ENCODE data around the gene FOXP3.

FOXP3 gene

DNA sequence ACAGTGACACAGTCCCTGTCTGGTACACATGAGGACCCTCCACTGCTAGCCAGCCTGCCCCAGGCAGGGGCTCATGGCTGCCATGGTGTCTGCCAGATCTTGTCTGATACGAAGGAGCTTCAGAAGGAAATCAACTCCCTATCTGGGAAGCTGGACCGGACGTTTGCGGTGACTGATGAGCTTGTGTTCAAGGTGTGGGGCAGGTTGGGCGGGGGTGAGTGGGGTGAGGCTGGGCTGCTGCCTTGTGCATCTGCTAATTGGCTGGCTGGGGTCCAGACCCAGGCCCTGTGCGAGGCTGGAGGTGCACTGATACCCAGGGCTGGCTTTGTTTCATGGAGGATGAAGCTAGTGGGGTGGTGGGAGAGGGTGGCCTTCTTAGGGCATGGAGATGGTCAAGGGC is 15.4 kb downstream of the FOXP3 start:
- FAIRE-seq = no peak

DNA sequence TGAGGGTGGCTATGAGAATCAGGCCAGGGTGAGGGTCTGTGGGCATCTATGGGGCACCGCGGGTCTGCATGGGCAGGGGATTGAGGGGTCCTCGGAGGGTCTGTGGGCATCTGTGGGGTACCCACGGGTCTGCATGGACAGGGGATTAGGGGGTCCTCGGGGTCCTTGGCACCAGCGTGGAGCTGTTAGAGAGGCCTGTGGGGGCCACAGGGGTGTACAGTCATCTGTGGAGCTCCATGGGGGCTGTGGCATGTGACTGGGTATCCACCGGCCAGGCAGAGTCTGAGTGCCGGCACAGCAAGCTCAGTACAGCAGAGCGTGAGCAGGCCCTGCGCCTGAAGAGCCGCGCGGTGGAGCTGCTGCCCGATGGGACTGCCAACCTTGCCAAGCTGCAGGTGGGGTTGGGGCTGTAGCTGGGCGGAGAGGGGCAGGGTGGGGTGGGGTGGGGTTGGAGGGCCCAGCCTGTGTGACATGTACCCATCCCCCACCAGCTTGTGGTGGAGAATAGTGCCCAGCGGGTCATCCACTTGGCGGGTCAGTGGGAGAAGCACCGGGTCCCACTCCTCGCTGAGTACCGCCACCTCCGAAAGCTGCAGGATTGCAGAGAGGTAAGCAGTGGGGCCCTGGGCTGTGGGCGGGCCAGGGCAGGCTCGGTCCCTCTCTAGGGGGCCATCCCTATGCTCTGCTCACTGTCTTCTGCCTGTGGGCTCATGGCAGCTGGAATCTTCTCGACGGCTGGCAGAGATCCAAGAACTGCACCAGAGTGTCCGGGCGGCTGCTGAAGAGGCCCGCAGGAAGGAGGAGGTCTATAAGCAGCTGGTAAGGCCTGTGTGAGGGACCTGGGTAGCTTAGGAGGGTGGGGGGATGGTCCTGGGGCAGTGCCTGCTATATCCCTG is 16.3 kb downstream of the FOXP3 start:
- FAIRE-seq = no peak

DNA sequence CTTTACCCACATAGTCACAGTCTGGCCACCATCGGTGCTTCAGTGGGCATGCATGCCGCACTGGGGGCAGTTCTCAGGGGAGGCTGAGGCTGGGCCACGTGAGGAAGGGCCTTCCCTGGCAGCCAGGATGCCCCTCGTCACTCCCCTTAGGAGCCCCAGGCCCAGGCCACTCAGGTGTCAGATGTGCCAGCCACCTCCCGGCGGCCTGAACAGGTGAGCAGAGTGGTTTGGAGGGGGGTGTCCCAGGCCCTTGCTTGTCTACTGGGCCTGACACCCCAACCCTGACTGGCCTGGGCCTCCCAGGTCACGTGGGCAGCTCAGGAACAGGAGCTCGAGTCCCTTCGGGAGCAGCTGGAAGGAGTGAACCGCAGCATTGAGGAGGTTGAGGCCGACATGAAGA is 17.2 kb downstream of the FOXP3 start:
- no peak for FAIRE-seq

DNA sequence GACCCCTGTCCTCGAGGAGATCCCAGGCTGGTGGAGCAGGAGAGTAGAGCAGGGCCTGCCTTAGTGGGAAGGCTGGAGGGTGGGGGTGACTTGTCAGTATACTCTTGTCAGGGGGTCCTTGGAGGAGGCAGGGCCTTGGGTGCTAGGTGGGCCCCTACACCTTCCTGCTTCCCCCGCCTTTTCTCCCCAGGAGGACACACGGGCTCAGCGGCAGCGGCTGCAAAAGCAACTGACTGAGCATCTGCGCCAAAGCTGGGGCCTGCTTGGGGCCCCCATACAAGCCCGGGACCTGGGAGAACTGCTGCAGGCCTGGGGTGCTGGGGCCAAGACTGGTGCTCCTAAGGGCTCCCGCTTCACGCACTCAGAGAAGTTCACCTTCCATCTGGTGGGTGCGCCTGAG is 18.0 kb downstream of the FOXP3 start:
- FAIRE-seq = no peak

DNA sequence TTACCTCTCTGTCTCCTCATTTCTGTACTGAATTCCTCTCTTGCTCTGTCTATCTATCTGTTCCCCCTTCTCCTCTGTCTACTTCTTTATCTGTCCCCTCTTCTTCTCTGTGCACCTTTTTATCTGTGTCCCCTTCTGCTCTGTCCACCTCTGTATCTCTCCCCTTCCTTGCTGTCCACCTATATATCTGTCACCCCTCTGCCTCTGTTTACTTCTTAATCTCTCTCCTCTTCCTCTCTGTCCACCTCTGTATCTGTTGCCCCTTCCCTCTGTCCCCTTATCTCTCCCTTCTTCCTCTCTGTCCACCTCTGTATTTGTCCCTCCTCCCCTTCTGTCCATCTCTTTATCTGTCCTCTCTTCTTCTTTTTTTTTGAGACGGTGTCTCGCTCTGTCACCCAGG is 20.3 kb downstream of the FOXP3 start:
- no peak for FAIRE-seq

DNA sequence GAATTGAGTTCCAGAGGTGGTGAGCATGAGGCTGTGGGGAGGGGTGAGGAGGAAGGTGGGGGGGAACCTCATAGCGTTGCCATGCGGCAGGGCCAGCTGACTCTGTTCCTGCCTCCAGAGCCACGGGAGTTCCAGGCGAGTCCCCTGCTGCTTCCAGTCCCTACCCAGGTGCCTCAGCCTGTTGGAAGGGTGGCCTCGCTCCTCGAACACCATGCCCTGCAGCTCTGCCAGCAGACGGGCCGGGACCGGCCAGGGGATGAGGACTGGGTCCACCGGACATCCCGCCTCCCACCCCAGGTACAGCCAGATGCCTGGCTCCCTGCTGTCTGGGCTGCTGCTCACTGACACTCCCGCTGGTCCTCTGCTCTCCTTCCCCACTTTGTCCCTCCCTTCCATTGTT is 21.3 kb downstream of the FOXP3 start:
- no peak for FAIRE-seq

DNA sequence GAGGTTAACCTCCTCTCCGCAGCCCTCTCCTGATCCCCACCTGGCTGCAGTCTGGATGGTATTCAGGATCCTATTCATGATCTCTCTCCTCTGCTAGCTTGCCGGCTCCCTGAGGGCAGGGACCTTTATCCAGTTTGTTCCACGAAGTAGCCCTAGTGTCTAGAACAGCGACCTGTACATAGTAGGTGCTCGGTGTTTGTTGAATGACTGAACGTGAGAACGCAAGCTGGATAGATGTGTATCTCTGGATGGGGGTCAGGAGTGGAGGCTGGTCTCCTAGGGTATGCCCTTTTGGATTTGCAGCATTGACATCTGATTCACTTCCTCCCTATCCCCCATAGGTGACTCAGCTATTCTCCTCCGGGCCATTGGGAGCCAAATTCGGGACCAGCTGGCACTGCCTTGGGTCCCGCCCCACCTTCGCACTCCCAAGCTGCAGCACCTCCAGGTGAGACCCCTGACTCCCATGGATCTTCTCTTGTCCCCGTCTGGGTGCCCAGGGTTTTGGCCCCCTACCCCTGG is 21.9 kb downstream of the FOXP3 start:
- FAIRE-seq = no peak

DNA sequence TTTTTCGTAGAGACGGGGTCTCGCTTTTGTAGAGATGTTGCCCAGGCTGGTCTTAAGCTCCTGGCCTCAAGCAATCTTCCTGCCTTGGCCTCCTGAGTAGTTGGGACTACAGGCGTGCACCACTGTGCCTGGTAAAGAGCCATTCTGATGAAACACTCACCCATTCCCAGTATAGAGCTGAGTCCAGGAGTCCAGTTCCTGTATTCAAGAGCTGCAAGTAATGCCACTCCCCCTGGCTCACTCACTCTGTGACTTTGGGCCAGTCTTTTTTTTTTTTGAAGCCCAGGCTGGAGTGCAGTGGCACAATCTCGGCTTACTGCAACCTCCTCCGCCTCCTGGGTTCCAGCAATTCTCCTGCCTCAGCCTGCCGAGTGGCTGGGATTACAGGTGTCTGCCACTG is 25.8 kb downstream of the FOXP3 start:
- FAIRE-seq = no peak

DNA sequence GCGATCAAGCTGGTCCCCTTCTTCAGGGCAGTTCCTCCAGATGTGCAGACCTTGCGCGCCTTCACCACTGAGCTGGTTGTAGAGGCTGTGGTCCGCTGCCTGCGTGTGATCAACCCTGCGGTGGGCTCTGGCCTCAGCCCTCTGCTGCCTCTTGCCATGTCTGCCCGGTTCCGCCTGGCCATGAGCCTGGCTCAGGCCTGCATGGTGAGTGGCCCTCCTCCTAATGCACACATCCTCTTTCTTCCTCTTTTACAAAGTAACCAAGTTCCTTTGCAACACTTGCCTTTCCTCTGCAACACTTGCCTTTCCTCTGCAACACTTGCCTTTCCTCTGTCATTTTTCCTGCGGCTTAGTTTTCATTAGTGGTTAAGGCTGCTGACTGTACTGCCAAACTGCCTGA is 27.4 kb downstream of the FOXP3 start:
- no peak for FAIRE-seq

DNA sequence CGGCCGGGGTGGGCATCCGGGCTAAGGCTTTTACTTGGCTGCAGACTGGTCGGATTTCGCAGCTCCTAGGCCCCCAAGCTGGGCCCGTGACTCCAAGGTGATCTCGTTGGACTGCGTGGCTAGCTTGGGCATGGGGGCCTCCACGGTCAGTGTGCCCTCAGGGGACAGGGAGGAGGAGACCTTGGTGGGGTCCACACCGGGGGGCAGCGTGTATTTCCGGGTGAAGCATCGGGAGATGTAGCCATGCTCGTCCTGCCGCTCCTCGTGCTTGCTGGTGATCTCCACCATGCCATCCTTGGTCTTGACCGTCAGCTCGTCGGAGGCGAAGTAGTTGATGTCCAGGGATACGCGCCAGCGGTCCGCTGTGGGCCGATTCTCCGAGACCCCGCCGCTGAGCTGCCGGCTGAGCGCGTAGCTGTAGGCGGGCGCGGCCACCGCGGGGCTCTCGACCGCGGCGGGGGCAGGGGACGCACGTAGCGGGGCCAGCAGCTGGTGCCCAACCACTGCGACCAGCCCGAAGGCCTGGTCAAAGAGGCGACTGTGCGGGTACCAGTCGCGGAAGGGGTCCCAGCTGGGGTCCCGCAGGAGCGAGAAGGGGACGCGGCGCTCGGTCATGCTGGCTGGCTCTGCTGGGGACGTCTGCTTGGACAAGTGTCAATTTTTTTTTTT is 30.5 kb downstream of the FOXP3 start:
- FAIRE-seq = no peak

DNA sequence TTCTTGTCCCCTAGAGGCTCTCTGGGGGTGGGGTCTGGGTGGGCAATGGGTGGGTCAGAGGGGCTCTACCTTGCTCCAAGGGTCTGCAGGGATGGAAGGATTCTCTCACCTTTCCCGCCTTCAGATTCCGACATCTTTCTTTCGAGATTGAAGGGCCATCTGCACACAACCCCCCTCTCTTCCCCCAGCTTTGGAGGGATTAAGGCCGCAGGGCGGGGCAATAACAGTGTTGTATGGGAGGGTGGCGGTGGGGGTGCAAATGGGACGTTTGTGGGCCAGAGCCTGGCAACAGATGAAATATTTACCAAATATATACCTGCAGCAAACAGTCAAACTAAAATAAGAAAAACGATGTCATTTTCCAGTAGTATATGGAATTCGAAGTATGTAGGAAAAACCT is 31.3 kb downstream of the FOXP3 start, which contains the start of gene CACNA1F:
Gene CACNA1F, minus strand, starts transcription at position 165 of the 400 bp plus-strand sequence. Its CDS starts 31 bp downstream, at position 134.
- FAIRE-seq = no peak

DNA sequence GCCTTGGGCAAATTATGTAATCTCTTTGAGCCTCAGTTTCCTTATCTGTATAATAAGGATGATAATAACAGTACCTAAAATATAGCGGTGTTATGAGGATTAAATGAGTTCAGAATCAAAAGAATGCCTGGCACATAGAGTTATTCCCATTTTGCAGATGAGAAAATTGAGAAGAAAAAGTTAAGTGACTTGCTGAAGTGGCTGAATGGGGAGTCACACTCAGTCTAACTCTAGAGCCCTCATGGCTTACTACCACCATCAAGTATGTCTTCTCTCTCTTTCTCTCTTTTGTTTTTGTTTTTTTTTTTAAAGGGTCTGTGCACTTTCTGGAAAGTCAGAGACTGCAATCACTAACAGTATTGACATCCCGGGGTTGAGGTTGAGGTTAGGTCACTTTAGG is 32.0 kb downstream of the FOXP3 start:
- FAIRE-seq = no peak

DNA sequence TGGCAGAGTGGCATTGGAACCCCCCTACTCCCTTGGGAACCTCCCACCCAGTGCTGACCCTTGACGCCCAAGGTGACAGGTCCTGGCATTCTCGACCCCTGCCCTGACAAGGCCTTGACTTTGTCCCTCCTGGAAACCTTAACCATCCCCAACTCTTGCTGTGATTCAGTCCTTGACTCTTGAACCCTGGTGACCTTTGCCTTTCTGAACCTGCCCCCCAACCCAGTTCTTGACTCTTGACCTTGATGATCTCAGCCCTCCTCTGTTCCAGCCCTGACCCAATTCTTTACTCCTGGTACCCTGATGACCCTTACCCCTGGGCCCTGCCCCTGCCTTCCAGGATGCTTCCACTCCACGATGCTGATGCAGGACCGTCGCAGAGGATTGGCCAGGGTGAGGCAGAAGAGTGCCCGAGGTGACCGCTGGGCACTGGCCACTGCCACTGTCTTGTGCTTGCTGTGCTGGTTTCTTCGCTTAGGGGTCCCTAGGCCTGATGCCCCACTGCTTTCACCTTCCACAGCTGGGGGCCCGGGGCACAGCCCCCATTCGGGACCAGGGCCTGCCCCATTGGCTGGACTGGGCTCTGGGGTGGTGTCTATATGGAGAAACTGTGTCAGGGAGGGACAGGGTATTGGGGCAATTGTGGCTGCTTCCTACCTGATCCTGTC is 33.0 kb downstream of the FOXP3 start:
- FAIRE-seq = no peak

DNA sequence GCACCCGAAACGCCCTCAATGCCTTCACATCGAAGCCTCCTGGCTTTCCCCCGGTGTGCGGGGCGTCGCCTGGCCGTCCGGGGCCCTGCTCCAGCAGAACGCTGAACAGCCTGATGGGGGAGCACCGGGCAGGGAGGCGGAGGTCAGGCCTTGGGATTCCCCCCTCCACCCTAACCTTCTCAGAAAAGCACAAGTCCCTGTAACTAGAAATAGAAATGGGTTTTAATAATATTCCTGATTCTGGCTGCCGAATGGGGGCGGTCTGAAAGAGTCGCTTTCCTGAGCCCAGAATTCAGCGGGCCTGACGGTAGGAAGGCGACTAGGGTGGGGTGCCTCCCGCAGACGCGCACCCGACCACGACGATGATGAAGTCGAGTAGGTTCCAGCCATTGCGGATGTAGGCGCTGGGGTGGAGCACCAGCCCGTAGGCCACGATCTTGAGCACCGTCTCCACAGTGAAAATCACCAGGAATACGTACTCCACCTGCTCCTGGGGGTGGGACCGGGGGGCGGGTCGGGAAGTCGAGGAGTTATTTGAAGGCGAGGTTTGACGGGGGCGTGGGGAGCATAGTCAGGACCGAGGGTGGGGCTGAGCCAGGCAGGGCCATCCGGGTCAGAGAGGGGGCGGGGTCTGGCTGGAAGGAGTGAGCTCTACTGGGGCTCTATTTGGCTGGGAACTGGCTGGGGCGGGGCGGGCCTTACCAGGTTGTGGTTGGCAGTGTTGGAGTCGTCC is 33.8 kb downstream of the FOXP3 start:
- FAIRE-seq = no peak

DNA sequence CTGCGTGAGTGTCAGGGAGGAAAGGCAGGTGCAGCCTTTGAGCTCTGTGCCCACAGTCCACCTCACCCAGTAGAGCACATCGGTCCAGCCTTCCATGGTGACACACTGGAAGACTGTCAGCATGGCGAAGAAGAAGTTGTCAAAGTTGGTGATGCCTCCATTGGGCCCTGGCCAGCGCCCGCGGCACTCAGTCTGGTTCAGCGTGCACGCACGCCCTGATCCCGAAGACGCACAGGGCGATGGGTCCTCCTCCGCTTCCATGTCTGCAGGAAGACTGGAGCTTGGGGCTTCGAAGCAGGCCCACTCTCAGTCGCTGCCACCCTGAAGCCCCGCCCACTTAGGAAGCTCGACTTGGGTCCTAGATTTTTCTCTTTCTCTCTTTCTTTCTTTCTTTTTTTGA is 36.3 kb downstream of the FOXP3 start:
- FAIRE-seq = no peak

DNA sequence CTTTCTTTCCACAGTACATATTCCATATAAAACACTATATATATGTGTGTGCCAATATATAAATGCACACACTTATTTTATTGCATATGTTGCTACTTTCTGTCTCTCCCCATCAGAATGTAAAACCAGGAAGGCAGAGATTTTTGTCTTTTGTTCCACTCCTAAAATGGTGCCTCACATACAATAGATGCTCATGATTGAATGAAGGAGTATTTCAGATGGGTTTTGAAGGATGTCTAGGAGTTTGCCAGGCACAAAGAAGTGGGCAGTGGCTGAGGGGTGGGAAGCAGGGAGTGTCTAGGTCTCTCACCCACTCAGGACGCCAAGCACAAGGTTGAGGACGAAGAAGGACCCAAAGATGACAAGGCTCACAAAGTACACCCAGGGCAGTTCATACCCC is 36.8 kb downstream of the FOXP3 start:
- no peak for FAIRE-seq

DNA sequence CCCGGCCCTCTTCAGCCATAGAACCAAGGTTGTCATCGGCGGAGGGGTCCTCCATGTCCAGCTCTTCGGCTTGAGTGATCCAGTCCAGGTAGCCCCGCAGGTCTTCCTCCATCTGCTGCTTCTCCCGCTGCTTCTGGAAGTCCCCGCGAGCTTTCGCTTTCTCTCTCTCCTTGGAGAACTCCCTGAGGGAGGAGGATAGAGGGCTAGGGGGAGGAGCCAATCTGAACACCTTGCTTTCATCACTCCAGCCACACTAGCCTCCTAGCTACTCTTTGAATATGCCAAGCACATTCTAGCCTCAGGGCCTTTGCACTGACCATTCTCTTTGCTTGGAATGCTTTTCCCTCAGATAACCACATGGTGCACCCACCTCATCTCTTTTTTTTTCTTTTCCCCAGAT is 37.6 kb downstream of the FOXP3 start:
- FAIRE-seq = no peak

DNA sequence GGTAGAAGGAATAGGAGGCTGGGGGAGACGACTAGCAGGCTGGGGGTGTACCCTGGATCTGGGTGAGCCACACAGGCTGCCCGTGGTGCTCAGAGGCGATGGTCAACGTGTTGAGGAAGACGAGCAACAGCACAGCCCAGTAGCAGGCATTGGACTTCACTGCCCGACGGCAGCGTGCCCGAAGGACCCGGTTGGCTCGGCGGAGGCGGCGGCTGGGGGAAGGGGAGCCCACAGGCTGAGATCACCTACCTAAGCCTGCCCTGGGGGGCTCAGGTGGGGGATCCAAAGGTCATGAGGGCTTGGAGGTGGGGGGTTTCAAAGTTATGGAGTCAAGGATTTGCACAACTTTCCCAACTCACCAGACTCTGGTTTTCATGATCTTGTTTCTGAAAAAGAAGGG is 38.7 kb downstream of the FOXP3 start:
- FAIRE-seq = no peak

DNA sequence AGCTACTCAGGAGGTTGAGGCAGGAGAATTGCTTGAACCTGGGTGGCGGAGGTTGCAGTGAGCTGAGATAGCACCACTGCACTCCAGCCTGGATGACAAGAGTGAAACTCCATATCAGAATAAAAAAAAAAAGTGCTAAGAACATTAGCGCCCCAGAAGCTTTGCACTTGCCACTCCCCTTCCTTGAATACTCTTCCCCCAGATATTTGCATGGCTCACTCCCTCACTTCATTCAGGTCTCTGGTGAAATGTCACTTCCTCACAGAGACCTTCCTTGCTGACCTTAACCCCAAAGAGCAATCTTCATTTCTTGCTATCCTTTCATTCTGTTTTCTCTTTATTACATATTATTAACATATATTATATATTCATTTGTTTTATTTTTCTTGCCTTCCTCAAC is 42.6 kb downstream of the FOXP3 start:
- FAIRE-seq = no peak

DNA sequence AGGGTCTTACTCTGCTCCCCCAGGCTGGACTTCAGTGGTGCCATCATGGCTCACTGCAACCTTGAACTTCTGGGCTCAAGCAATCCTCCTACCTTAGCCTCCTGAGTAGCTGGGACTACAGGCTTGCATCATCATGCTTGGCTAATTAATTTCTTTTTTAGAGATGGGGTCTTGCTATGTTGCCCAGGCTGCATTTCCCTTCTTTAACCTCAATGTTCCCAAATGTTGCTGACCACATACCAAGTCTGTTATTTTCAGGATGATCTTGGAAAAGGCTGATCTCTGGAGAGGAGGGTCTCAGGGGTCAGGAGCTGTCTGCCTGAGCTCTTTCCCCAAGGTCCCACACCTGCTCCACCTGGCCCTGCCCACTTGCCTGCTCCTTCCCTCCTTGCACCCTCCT is 44.4 kb downstream of the FOXP3 start:
- FAIRE-seq = no peak

DNA sequence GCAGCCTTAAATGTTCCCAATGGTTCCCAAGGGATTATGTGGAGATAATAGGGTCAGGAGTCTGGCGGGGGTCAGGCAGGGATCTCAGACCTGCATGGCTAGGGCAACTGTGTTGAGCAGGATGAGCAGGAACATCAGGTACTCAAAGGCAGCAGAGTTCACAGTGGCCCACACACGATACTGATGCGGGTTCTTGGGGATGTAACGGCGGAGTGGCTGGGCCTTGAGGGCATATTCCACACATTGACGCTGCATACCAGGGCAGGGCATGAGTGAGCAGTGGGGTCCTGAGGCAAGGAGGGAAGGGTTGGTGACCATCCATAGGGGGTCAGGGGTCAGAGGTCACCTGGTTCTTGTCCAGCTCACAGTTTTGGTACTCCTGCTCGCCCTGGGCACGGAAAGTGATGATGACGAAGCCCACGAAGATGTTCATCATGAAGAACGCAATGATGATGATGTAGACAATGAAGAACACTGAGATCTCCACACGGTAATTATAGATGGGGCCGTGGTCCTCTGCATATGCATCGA is 49.4 kb downstream of the FOXP3 start:
- FAIRE-seq = no peak

DNA sequence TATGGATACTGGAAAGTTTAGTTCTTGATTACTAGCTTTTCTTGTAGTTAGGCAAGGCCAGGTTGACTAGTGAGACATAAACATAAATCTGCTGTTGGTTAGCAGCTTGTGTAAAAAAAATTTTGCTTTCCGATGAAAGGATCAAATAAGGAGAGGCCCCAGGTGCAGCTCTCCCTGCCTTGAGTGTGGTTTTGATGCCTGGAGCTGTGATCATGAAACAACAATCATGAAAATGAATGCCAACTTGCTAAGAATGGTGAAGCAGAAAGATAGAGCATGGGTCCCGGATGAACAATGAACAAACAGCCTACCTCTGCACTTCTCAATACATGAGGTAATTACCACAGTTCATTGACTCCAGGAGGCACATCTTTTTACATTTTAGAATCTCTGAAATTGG is 50.1 kb downstream of the FOXP3 start:
- FAIRE-seq = no peak

DNA sequence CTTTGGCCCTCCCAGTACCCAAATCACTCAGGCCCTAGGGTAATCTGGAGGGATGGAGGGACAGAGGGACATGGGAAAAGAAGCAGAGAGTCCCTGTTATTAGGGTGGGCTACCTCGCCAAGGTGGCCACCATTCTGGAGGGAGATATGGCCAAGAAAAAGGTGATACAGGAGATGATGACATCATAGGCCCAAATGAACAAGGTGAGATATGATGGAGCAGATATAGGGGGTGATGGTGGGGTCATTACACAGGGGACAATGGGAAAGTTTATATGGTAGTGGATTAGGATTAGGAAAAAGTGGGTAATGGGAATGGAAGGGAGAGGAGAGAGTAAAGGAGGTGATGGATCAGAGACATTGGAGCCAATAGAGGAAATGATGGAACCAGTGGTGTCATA is 51.6 kb downstream of the FOXP3 start:
- no peak for FAIRE-seq

All from colon (tissue), 2 donors.